Keratinocyte (primary cell): Measurements from ENCODE around the gene SHISA9. TPM values are rescaled to one million over a fixed set of nuclear protein-coding genes. Genes with fewer than 3 reads are reported as not detected.

ENCODE experiments used
- DNase-seq: peaks from one replicate; pipeline ENCODE4 v3.0.0-alpha.2; 2011; ENCODE audit warnings: low read depth, missing footprints, low spot score
- FAIRE-seq: peaks from 2 replicates; lab custom pipeline; 2011; peaks lifted over from hg19 to GRCh38; lab: Jason Lieb, UNC
- H2AFZ ChIP-seq: 2 replicates; pipeline ENCODE4 v1.6.0; 2012; ENCODE audit warnings: low read length, control low read depth, inconsistent platforms; ENCODE audit not compliant: control insufficient read depth
- H3K27ac ChIP-seq: 2 replicates; pipeline ENCODE4 v1.5.1; 2011; ENCODE audit warnings: low read length; ENCODE audit not compliant: control insufficient read depth, insufficient read depth
- H3K27me3 ChIP-seq: 3 replicates; pipeline ENCODE4 v1.6.0; 2011; ENCODE audit warnings: low read length; ENCODE audit not compliant: control insufficient read depth, insufficient read depth; ENCODE audit errors: extremely low read depth
- H3K36me3 ChIP-seq, 2 experiments: 2 replicates in 1 of 2; 3 replicates in 1 of 2; pipeline ENCODE4 v1.5.1; 2011; ENCODE audit warnings: low read length in 2 of 2, mild to moderate bottlenecking in 1 of 2; ENCODE audit not compliant: control insufficient read depth in 2 of 2, insufficient read depth in 2 of 2; ENCODE audit errors: extremely low read depth in 1 of 2
- H3K4me1 ChIP-seq: 3 replicates; pipeline ENCODE4 v1.5.1; 2011; ENCODE audit warnings: low read length; ENCODE audit not compliant: control insufficient read depth, insufficient read depth; ENCODE audit errors: extremely low read depth
- H3K4me2 ChIP-seq: 3 replicates; pipeline ENCODE4 v1.6.0; 2011; ENCODE audit warnings: low read depth, low read length; ENCODE audit not compliant: control insufficient read depth, insufficient read depth; ENCODE audit errors: extremely low read depth
- H3K4me3 ChIP-seq, 3 experiments: fragments of 200-600 bp in 1 of 3; sonication (generic) in 1 of 3; 2 replicates in 2 of 3; 3 replicates in 1 of 3; pipeline ENCODE4 v1.5.1; 2011 to 2016; ENCODE audit warnings: low read length in 3 of 3, mild to moderate bottlenecking in 3 of 3, control low read depth in 2 of 3, inconsistent platforms in 1 of 3, low read depth in 1 of 3, mixed read lengths in 1 of 3, mixed run types in 1 of 3, moderate library complexity in 1 of 3; ENCODE audit not compliant: control insufficient read depth in 2 of 3, insufficient read depth in 2 of 3; ENCODE audit errors: extremely low read depth in 1 of 3
- H3K79me2 ChIP-seq: 2 replicates; pipeline ENCODE4 v1.6.0; 2012; ENCODE audit warnings: low read length; ENCODE audit not compliant: control insufficient read depth, insufficient read depth
- H3K9ac ChIP-seq: 3 replicates; pipeline ENCODE4 v1.6.0; 2011; ENCODE audit warnings: low read length; ENCODE audit not compliant: control insufficient read depth, insufficient read depth; ENCODE audit errors: extremely low read depth
- H3K9me1 ChIP-seq: 3 replicates; pipeline ENCODE4 v1.6.0; 2011; ENCODE audit warnings: low read length; ENCODE audit not compliant: control insufficient read depth, insufficient read depth; ENCODE audit errors: extremely low read depth
- H3K9me3 ChIP-seq: 2 replicates; pipeline ENCODE4 v1.5.1; 2012; ENCODE audit warnings: low read depth, low read length; ENCODE audit not compliant: control insufficient read depth
- H4K20me1 ChIP-seq: 3 replicates; pipeline ENCODE4 v1.6.0; 2011; ENCODE audit warnings: low read length; ENCODE audit not compliant: control insufficient read depth, insufficient read depth; ENCODE audit errors: extremely low read depth
- CTCF ChIP-seq, 3 experiments: IDR thresholded peaks in 1 of 3; conservative IDR thresholded peaks in 1 of 3; optimal IDR thresholded peaks in 1 of 3; 2 replicates in 2 of 3; 3 replicates in 1 of 3; pipeline versions ENCODE3 to v1.5.1; 2011; ENCODE audit warnings: low read length in 3 of 3, mild to moderate bottlenecking in 3 of 3, moderate library complexity in 2 of 3, control low read depth in 1 of 3, inconsistent platforms in 1 of 3; ENCODE audit not compliant: insufficient read depth in 2 of 3; ENCODE audit errors: extremely low read depth in 1 of 3
- EZH2 ChIP-seq: IDR thresholded peaks from one replicate; pipeline ENCODE4 v1.6.1; 2012; ENCODE audit warnings: inconsistent platforms, mild to moderate bottlenecking, low read length, moderate library complexity
- dilution Hi-C: fragments of 300-500 bp; cut with MboI; formaldehyde crosslinking; loops from one replicate; pipeline ENCODE4 v1.7.0; 2020; ENCODE audit warnings: low sequenced_read_pairs; ENCODE audit not compliant: extremely low pct_ligation_motif_present
- polyA plus RNA-seq, 5 experiments: library from polyadenylated mRNA; depleted of rRNA in 3 of 5; stranded (reverse) in 3 of 5; stranded (forward) in 1 of 5; unstranded in 1 of 5; fragments of >200 nt; gene quantifications; 1 replicate in 1 of 5; 2 replicates in 3 of 5; 3 replicates in 1 of 5; pipeline versions ENCODE4 v1.2.1 to v1.2.3, GENCODE V29; 2011 to 2012; ENCODE audit warnings: missing spikeins in 2 of 5, low read depth in 1 of 5, low replicate concordance in 1 of 5

SHISA9 gene
- polyA plus RNA-seq, 1 donor (not counting 4 experiments of a cell fraction or from before 2014, with no cell fraction given), result 0.28 TPM

GRCh38 chr16:13081825-13082331 lies 180.5 kb downstream of the SHISA9 start:
- Histone ChIP-seq H3K79me2 (no peaks in the 10 kb centered on the region), H3K9me3 (no peaks in the 10 kb centered on the region), H3K4me3 (no peak overlapping the region), H3K4me2 (no peak overlapping the region), H2AFZ (no peak overlapping the region), H4K20me1 (no peaks in the 10 kb centered on the region), H3K36me3 (no peaks in the 10 kb centered on the region), H3K9me1 (no peaks in the 10 kb centered on the region), H3K9ac (no peak overlapping the region), H3K4me1 (no peaks in the 10 kb centered on the region), H3K27me3 (no peaks in the 10 kb centered on the region), H3K27ac (no peak overlapping the region)
- dilution Hi-C loops, result no loop called here
- no peak for DNase-seq
- no peak for FAIRE-seq
- TF ChIP-seq CTCF (optimal IDR thresholded peaks at IDR 0.05 in 1 of 3, IDR thresholded peaks at IDR 0.05 in 1 of 3, conservative IDR thresholded peaks at IDR 0.05 in 1 of 3; ENCODE audit: extremely low read depth in 1 of 3, insufficient read depth in 2 of 3, low read length in 3 of 3), result no peak
- no peak for TF ChIP-seq EZH2

DNA sequence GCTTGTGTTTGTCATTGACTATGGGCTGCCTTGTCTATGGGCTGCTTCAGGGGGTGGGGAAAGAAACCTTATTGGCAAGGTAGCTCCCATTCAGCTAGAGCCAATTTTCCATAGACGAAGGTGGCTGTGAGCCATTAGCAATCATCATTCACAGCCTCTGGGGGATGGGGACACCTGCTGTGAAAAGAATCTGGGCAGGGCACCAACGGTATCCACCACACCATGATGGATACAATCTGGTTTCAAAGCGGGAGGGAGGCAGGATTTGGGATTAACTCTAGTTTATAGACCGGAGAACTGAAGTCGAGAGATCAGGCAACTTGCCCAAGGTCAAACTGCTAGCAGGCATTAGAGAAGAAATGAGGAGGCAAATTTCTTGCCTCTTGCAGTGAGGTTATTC lies 182.3 kb downstream of the SHISA9 start:
- Histone ChIP-seq H3K4me2 (no peak overlapping the region), H3K27ac (no peak overlapping the region), H3K4me1 (no peaks in the 10 kb centered on the region), H3K4me3 (no peak overlapping the region), H4K20me1 (no peaks in the 10 kb centered on the region), H3K9ac (no peak overlapping the region), H3K9me3 (no peaks in the 10 kb centered on the region), H3K36me3 (no peaks in the 10 kb centered on the region), H3K9me1 (no peaks in the 10 kb centered on the region), H3K27me3 (no peaks in the 10 kb centered on the region), H2AFZ (no peak overlapping the region), H3K79me2 (no peaks in the 10 kb centered on the region)
- DNase-seq (no peak), FAIRE-seq (no peak)
- dilution Hi-C loops, result no loop called here
- TF ChIP-seq EZH2 (no peak), CTCF (optimal IDR thresholded peaks at IDR 0.05 in 1 of 3, IDR thresholded peaks at IDR 0.05 in 1 of 3, conservative IDR thresholded peaks at IDR 0.05 in 1 of 3; ENCODE audit: extremely low read depth in 1 of 3, insufficient read depth in 2 of 3, low read length in 3 of 3) (no peak)
